Hair follicular keratinocyte (primary cell): Measurements from ENCODE around the gene WFDC10A. TPM values are rescaled to one million over a fixed set of nuclear protein-coding genes. Genes with fewer than 3 reads are reported as not detected.

ENCODE experiments used
- total RNA-seq: library from RNA; depleted of rRNA; stranded (reverse); fragments of >200 nt; gene quantifications from 2 replicates; pipeline ENCODE4 v1.2.3, GENCODE V29; 2015

Gene WFDC10A
- not detected in 2 replicates for total RNA-seq

GRCh38 chr20:45629496-45630100 is at the start of gene WFDC10A:
Gene WFDC10A (plus strand): TSS chr20:45629739. CDS start chr20:45629814, 75 bp downstream.

GRCh38 chr20:45631184-45631583 is 1.6 kb downstream of the WFDC10A start, which contains the start of gene WFDC9:
Gene WFDC9 (minus strand): TSS chr20:45631284. CDS start chr20:45610181, 21,103 bp downstream.

GRCh38 chr20:45670139-45670538 is 40.6 kb downstream of the WFDC10A start, which contains the start of gene WFDC11:
Gene WFDC11 (minus strand): TSS chr20:45670239. CDS start chr20:45650600, 19,639 bp downstream.

Other genes starting within 250 kb of the WFDC10A start
- gene DBNDD2, start 221.4 kb upstream of the WFDC10A start, total RNA-seq = 35.7 and 41.2 TPM in 2 replicates
- 55.9 and 68.6 TPM in 2 replicates for gene PIGT, start 213.6 kb upstream of the WFDC10A start, total RNA-seq
- not detected in 2 replicates for gene WFDC2, start 160.0 kb upstream of the WFDC10A start, total RNA-seq
- gene SPINT3, start 114.1 kb upstream of the WFDC10A start, total RNA-seq = not detected in 2 replicates
- gene WFDC6, start 90.3 kb upstream of the WFDC10A start, total RNA-seq = not detected in 2 replicates
- gene EPPIN, start 82.3 kb upstream of the WFDC10A start, total RNA-seq = not detected in 2 replicates
- gene WFDC8, start 50.5 kb upstream of the WFDC10A start, total RNA-seq = not detected in 2 replicates
- not detected in 2 replicates for gene WFDC9, start 1.5 kb downstream of the WFDC10A start, total RNA-seq
- gene WFDC11, start 40.5 kb downstream of the WFDC10A start, total RNA-seq = not detected in 2 replicates
- not detected in 2 replicates for gene WFDC13, start 72.3 kb downstream of the WFDC10A start, total RNA-seq
- not detected in 2 replicates for gene WFDC10B, start 75.3 kb downstream of the WFDC10A start, total RNA-seq
- not detected in 2 replicates for gene SPINT4, start 92.6 kb downstream of the WFDC10A start, total RNA-seq
- not detected in 2 replicates for gene WFDC3, start 162.1 kb downstream of the WFDC10A start, total RNA-seq
- 10.6 and 11.9 TPM in 2 replicates for gene DNTTIP1, start 162.2 kb downstream of the WFDC10A start, total RNA-seq
- 57.3 and 146 TPM in 2 replicates for gene UBE2C, start 182.9 kb downstream of the WFDC10A start, total RNA-seq
- not detected in 2 replicates for gene TNNC2, start 197.6 kb downstream of the WFDC10A start, total RNA-seq
- gene SNX21, start 204.1 kb downstream of the WFDC10A start, total RNA-seq = 14.5 and 19.3 TPM in 2 replicates
- 41.1 and 59.1 TPM in 2 replicates for gene ACOT8, start 227.7 kb downstream of the WFDC10A start, total RNA-seq
- gene ZSWIM3, start 227.9 kb downstream of the WFDC10A start, total RNA-seq = 2.7 and 3.2 TPM in 2 replicates